Measurements from ENCODE around the gene KAT7. TPM values are rescaled to one million over a fixed set of nuclear protein-coding genes. Genes with fewer than 3 reads are reported as not detected.

Gene KAT7
- total and polyA plus RNA-seq, 2 of the 8 experiments (the other 6 are each of a cell fraction or from before 2014, with no cell fraction given), result 90.9 to 139 TPM

- no peaks in the 10 kb centered on the region for H4K20me1 ChIP-seq (replicated peaks in 1 of 2; ENCODE audit: control insufficient read depth in 1 of 2, insufficient read depth in 2 of 2, low read length in 2 of 2)
- no peak overlapping the region for H2AK5ac ChIP-seq (ENCODE audit: low read depth, low read length)
- peak overlapping the region; percentile 11 to 54 (median 21); a peak in 7 of 8 replicates for H3K4me3 ChIP-seq (ENCODE audit: extremely low read depth in 1 of 4, insufficient read depth in 2 of 4, low read depth in 3 of 4, low read length in 4 of 4)
- H3K14ac ChIP-seq (ENCODE audit: insufficient read length), result no peak overlapping the region
- peaks cover 5 to 34% (median 17%) of the 10 kb centered on the region in 4 experiments for H3K36me3 ChIP-seq (ENCODE audit: control insufficient read depth in 2 of 4, insufficient read depth in 4 of 4, low read length in 3 of 4)
- POLR2A ChIA-PET (ENCODE audit: partially characterized antibody), result interaction anchor here (0.7 to 2.0 kb wide), 8 partner anchors 8 to 52 kb away, joined by 3 to 5 read pairs (median 4); partner anchors contain the start of genes FAM117A and KAT7
- peak overlapping the region; percentile 72 for H3K27ac ChIP-seq (ENCODE audit: low read depth, low read length)
- H2BK12ac ChIP-seq (ENCODE audit: low read depth, low read length), result no peak overlapping the region
- peak overlapping the region; percentile 94 for H4K91ac ChIP-seq (replicated peaks; ENCODE audit: insufficient read length, low read length)
- H3K4me2 ChIP-seq (ENCODE audit: insufficient read depth in 1 of 2, low read depth in 2 of 2, low read length in 2 of 2), result peak overlapping the region; percentile 67 to 81
- H2BK20ac ChIP-seq (ENCODE audit: low read length), result no peak overlapping the region
- CTCF ChIA-PET (ENCODE audit: partially characterized antibody), result interaction anchor here (0.7 to 2.5 kb wide), 5 partner anchors 16 to 182 kb away, joined by 3 to 10 read pairs (median 4); no protein-coding TSS in a partner anchor
- H3K27me3 ChIP-seq (replicated peaks in 1 of 4; ENCODE audit: control insufficient read depth in 3 of 4, extremely low read depth in 1 of 4, insufficient read depth in 3 of 4, low read length in 3 of 4), result no peaks in the 10 kb centered on the region
- H3K9me3 ChIP-seq (ENCODE audit: insufficient read depth in 2 of 2, low read depth in 1 of 2, low read length in 1 of 2), result no peaks in the 10 kb centered on the region
- peak overlapping the region; percentile 91 for H4K5ac ChIP-seq (ENCODE audit: insufficient read length, low read depth, low read length)
- H3K23ac ChIP-seq (ENCODE audit: insufficient read length), result no peak overlapping the region
- FAIRE-seq, result no peak
- peak overlapping the region; percentile 87; the same call in 1 of the 2 replicates for H2BK5ac ChIP-seq (ENCODE audit: low read depth, low read length)
- no peak overlapping the region for H4K8ac ChIP-seq (ENCODE audit: extremely low read depth, insufficient read depth, low read length)
- H3K18ac ChIP-seq (ENCODE audit: extremely low read depth, low read length), result peak overlapping the region; percentile 65; the same call in 1 of the 2 replicates
- H3K4ac ChIP-seq (replicated peaks; ENCODE audit: insufficient read length, low read depth, low read length), result peak overlapping the region; percentile 86
- TF ChIP-seq TAF7 (optimal IDR thresholded peaks at IDR 0.05; ENCODE audit: borderline replicate concordance, low read depth, low read length) (no peak), POLR2AphosphoS5 (IDR thresholded peaks at IDR 0.05; ENCODE audit: low read depth, low read length) (no peak), BCL11A (IDR thresholded peaks at IDR 0.05; ENCODE audit: low read depth in 2 of 2, low read length in 2 of 2) (no peak), E2F6 (IDR thresholded peaks at IDR 0.05) (no peak), GTF2F1 (IDR thresholded peaks at IDR 0.05; ENCODE audit: borderline replicate concordance, low read depth, low read length) (no peak), HDAC6 (IDR thresholded peaks at IDR 0.05; ENCODE audit: low read depth, low read length) (no peak), SIX5 (IDR thresholded peaks at IDR 0.05; ENCODE audit: low read depth, low read length) (no peak), CHD1 (IDR thresholded peaks at IDR 0.05; ENCODE audit: low read depth, low read length) (no peak), YY1 (IDR thresholded peaks at IDR 0.05; ENCODE audit: low read depth, low read length) (no peak), EGR1 (IDR thresholded peaks at IDR 0.05; ENCODE audit: borderline replicate concordance, low read depth, low read length) (no peak)
- H2BK120ac ChIP-seq (replicated peaks; ENCODE audit: low read depth, low read length), result peak overlapping the region; percentile 97
- H3K4me1 ChIP-seq (replicated peaks in 1 of 4; ENCODE audit: control insufficient read depth in 3 of 4, insufficient read depth in 4 of 4, low read length in 3 of 4), result peaks cover 6 to 24% (median 20%) of the 10 kb centered on the region in 4 experiments; a peak in 6 of 7 replicates
- no peak overlapping the region for H2AFZ ChIP-seq (ENCODE audit: low read length)
- H3K79me1 ChIP-seq (ENCODE audit: low read depth, low read length), result no peaks in the 10 kb centered on the region; the same call in none of the 2 replicates
- 32% methylated on average over 4 of the region's 4 CpGs; no CpG with 5 or more reads in 1 of the 2 experiments for WGBS, 2 experiments (ENCODE audit: extremely low coverage in 1 of 2, insufficient coverage in 1 of 2, insufficient read length in 1 of 2, insufficient replicate concordance in 2 of 2, low coverage in 1 of 2, low lambda C conversion rate in 2 of 2, missing lambda C conversion rate in 1 of 2)
- H2BK15ac ChIP-seq (ENCODE audit: low read length), result no peak overlapping the region
- no peak for DNase-seq (ENCODE audit: low read depth in 1 of 2, low spot score in 2 of 2)
- peaks cover 0 to 31% of the 10 kb centered on the region in 2 experiments; a peak in 3 of 4 replicates for H3K79me2 ChIP-seq (ENCODE audit: control insufficient read depth in 1 of 2, insufficient read depth in 2 of 2, low read length in 2 of 2)
- H3K56ac ChIP-seq (replicated peaks; ENCODE audit: insufficient read length, low read depth, low read length), result peak overlapping the region; percentile 92
- peak overlapping the region in 3 of 4 experiments; percentile 47 to 54 (median 54); a peak in 5 of 7 replicates for H3K9ac ChIP-seq (replicated peaks in 1 of 4; ENCODE audit: extremely low read depth in 1 of 4, low read depth in 3 of 4, low read length in 3 of 4)
- H3K23me2 ChIP-seq (ENCODE audit: low read depth, low read length), result peaks cover 4% of the 10 kb centered on the region; the same call in 1 of the 2 replicates
Observed at GRCh38 chr17:49814781-49815529, 26.5 kb downstream of the KAT7 start.

Measured in H1 (cell line).